HepG2 (cell line): ENCODE results near the gene ENTPD6.

Experiments used
- GABPB1 ChIP-seq: IDR thresholded peaks from 2 replicates; pipeline ENCODE4 v1.6.1; 2016; ENCODE audit warnings: mild to moderate bottlenecking, missing genetic modification reagents, moderate library complexity, missing compliant biosample characterization
- LCORL ChIP-seq, 2 experiments: fragments of 450-650 bp in 1 of 2; sonication (generic) in 1 of 2; formaldehyde crosslinking in 1 of 2; IDR thresholded peaks; 2 replicates each; pipeline versions ENCODE4 v1.5.0 to v1.6.1; 2017 to 2020; ENCODE audit warnings: antibody characterized with exemption in 1 of 2, missing genetic modification reagents in 1 of 2
- ZNF629 ChIP-seq: sonication (generic); formaldehyde crosslinking; conservative IDR thresholded peaks from 2 replicates; pipeline ENCODE4 v1.5.0; 2020; ENCODE audit warnings: missing genetic modification reagents
- ZNF790 ChIP-seq: sonication (generic); formaldehyde crosslinking; IDR thresholded peaks from 2 replicates; pipeline ENCODE4 v1.8.0; 2022; ENCODE audit warnings: missing genetic modification reagents, mild to moderate bottlenecking, borderline replicate concordance
- TF ChIP-seq, protein P1 (sequence below): sonication (generic); formaldehyde crosslinking; IDR thresholded peaks from 2 replicates; pipeline ENCODE4 v1.4.0; 2020; ENCODE audit warnings: low read depth, mild to moderate bottlenecking, missing genetic modification reagents
- TF ChIP-seq, protein P2 (sequence below): sonication (generic); formaldehyde crosslinking; IDR thresholded peaks from 2 replicates; pipeline ENCODE4 v1.8.0; 2022; ENCODE audit warnings: mild to moderate bottlenecking, missing genetic modification reagents, moderate library complexity
- TF ChIP-seq, protein P3 (sequence below): sonication (generic); formaldehyde crosslinking; IDR thresholded peaks from 2 replicates; pipeline ENCODE4 v1.5.0; 2020; ENCODE audit warnings: mild to moderate bottlenecking, missing genetic modification reagents, moderate library complexity

DNA sequence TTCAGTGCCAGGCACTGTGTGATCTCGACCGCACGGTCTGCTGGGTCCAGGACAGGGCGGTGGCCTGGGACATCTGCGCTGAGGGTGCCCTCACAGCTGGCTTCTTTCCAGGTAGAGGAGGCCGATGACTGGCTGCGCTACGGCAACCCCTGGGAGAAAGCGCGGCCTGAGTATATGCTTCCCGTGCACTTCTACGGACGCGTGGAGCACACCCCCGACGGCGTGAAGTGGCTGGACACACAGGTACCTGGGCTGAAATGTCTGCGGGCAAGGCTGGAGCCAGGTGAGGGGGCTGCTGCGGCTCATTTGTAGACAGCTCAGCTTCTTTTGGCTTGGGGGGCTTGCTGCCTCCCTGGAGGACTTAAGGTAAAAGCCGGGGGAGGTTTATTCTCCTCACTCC, 79.0 kb downstream of the ENTPD6 start:
- TF ChIP-seq, protein P1, sequence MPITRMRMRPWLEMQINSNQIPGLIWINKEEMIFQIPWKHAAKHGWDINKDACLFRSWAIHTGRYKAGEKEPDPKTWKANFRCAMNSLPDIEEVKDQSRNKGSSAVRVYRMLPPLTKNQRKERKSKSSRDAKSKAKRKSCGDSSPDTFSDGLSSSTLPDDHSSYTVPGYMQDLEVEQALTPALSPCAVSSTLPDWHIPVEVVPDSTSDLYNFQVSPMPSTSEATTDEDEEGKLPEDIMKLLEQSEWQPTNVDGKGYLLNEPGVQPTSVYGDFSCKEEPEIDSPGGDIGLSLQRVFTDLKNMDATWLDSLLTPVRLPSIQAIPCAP (CRISPR knock-in tag): no peak
- TF ChIP-seq ZNF629 (CRISPR knock-in tag): no peak
- no peak for TF ChIP-seq GABPB1 (CRISPR knock-in tag)
- no peak for TF ChIP-seq ZNF790 (CRISPR knock-in tag)
- TF ChIP-seq, protein P2, sequence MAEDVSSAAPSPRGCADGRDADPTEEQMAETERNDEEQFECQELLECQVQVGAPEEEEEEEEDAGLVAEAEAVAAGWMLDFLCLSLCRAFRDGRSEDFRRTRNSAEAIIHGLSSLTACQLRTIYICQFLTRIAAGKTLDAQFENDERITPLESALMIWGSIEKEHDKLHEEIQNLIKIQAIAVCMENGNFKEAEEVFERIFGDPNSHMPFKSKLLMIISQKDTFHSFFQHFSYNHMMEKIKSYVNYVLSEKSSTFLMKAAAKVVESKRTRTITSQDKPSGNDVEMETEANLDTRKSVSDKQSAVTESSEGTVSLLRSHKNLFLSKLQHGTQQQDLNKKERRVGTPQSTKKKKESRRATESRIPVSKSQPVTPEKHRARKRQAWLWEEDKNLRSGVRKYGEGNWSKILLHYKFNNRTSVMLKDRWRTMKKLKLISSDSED: no peak
- no peak for TF ChIP-seq LCORL (IDR thresholded peaks at IDR 0.05)
- TF ChIP-seq LCORL (CRISPR knock-in tag; IDR thresholded peaks at IDR 0.05): no peak
- TF ChIP-seq, protein P3, sequence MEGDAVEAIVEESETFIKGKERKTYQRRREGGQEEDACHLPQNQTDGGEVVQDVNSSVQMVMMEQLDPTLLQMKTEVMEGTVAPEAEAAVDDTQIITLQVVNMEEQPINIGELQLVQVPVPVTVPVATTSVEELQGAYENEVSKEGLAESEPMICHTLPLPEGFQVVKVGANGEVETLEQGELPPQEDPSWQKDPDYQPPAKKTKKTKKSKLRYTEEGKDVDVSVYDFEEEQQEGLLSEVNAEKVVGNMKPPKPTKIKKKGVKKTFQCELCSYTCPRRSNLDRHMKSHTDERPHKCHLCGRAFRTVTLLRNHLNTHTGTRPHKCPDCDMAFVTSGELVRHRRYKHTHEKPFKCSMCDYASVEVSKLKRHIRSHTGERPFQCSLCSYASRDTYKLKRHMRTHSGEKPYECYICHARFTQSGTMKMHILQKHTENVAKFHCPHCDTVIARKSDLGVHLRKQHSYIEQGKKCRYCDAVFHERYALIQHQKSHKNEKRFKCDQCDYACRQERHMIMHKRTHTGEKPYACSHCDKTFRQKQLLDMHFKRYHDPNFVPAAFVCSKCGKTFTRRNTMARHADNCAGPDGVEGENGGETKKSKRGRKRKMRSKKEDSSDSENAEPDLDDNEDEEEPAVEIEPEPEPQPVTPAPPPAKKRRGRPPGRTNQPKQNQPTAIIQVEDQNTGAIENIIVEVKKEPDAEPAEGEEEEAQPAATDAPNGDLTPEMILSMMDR: no peak
